BLaER1 treated with 17β-estradiol and CSF1 and Interleukin-3, amounts not matched to agents 10 nM and 100 nM (cell line): ENCODE results near the gene COX18.

Source experiments
- H3K27ac ChIP-seq, 11 experiments: shearing (Covaris generic); formaldehyde crosslinking; 2 replicates each; pipeline ENCODE4 v1.8.1; 2022
- H3K27me3 ChIP-seq, 11 experiments: shearing (Covaris generic); formaldehyde crosslinking; 2 replicates each; pipeline ENCODE4 v1.8.1; 2022
- H3K36me3 ChIP-seq, 11 experiments: shearing (Covaris generic); formaldehyde crosslinking; 2 replicates each; pipeline ENCODE4 v1.8.1; 2022
- H3K4me1 ChIP-seq, 10 experiments: shearing (Covaris generic); formaldehyde crosslinking; 2 replicates each; pipeline ENCODE4 v1.8.1; 2022
- H3K4me2 ChIP-seq, 11 experiments: shearing (Covaris generic); formaldehyde crosslinking; 2 replicates each; pipeline ENCODE4 v1.8.1; 2022
- H3K4me3 ChIP-seq, 10 experiments: shearing (Covaris generic); formaldehyde crosslinking; 2 replicates each; pipeline ENCODE4 v1.8.1; 2022
- H3K9ac ChIP-seq, 11 experiments: shearing (Covaris generic); formaldehyde crosslinking; 2 replicates each; pipeline ENCODE4 v1.8.1; 2022
- H3K9me3 ChIP-seq, 11 experiments: shearing (Covaris generic); formaldehyde crosslinking; replicated peaks in 1 of 11; 2 replicates each; pipeline ENCODE4 v1.8.1; 2022
- H4K20me1 ChIP-seq, 11 experiments: shearing (Covaris generic); formaldehyde crosslinking; 2 replicates each; pipeline ENCODE4 v1.8.1; 2022
- Cebpa-rat ChIP-seq, 11 experiments: shearing (Covaris generic); IDR thresholded peaks; 2 replicates each; pipeline ENCODE4 v1.8.1; 2022

COX18 gene

GRCh38 chr4:73087871-73088270 is 18.4 kb upstream of the COX18 start:
- Histone ChIP-seq H3K4me2 (no peak overlapping the region), H3K27ac (no peak overlapping the region), H3K36me3 (peaks cover 68 to 89% (median 74%) of the 10 kb centered on the region in 11 experiments), H3K9me3 (no peaks in the 10 kb centered on the region), H3K27me3 (no peaks in the 10 kb centered on the region), H3K4me3 (no peak overlapping the region), H4K20me1 (peaks cover 0 to 38% (median 21%) of the 10 kb centered on the region in 11 experiments; a peak in 13 of 22 replicates), H3K4me1 (peaks cover 3 to 20% (median 7%) of the 10 kb centered on the region in 10 experiments; a peak in 18 of 20 replicates), H3K9ac (no peak overlapping the region)
- TF ChIP-seq Cebpa-rat (IDR thresholded peaks at IDR 0.05), result no peak

DNA sequence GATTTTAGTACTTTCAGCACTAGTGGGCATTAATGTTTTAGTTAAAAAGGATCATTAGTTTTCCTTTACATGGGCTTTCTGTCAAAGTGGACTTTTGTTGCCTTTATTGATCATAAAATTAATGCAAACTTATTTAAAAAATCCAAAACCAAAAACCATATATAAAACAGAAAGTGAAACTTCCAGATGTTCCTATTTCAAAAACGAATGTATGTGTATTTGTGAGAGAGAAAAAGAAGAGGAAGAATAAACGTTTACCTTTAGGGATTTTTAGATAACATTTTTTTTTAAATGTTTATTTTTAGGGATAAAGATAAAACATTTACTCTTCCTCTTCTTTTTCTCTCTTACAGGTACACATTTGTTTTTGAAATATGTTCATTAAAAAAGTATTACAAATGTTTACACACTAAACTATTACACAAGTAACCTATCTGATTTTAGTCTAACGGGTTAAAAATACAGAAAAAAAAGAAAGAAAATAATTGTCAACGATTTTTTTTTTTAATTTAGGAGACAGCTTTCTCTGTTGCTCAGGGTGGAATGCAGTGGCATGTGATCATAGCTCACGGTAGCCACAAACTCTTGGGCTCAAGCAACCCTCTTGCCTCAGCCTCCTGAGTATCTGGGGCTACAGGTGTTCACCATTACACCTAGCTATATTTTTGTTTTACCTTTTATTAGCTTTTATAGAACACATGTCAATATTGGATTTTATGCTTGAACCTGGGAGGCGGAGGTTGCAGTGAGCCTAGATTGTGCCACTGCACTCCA is 16.8 kb upstream of the COX18 start:
- H3K4me2 ChIP-seq, result peak overlapping the region in 10 of 11 experiments; percentile 37 to 67 (median 60); a peak in 17 of 22 replicates
- peak overlapping the region in 1 of 11 experiments; percentile 29; a peak in 3 of 22 replicates for H3K9ac ChIP-seq
- H3K27ac ChIP-seq, result no peak overlapping the region
- H3K4me3 ChIP-seq, result no peak overlapping the region
- H3K36me3 ChIP-seq, result peaks cover 65 to 89% (median 75%) of the 10 kb centered on the region in 11 experiments
- H3K27me3 ChIP-seq, result no peaks in the 10 kb centered on the region
- H4K20me1 ChIP-seq, result peaks cover 0 to 44% (median 28%) of the 10 kb centered on the region in 11 experiments; a peak in 13 of 22 replicates
- H3K9me3 ChIP-seq, result no peaks in the 10 kb centered on the region
- peaks cover 3 to 20% (median 7%) of the 10 kb centered on the region in 10 experiments; a peak in 18 of 20 replicates for H3K4me1 ChIP-seq
- no peak for TF ChIP-seq Cebpa-rat (IDR thresholded peaks at IDR 0.05)

GRCh38 chr4:73080789-73081188 is 11.3 kb upstream of the COX18 start:
- peaks cover 0 to 50% (median 24%) of the 10 kb centered on the region in 11 experiments; a peak in 16 of 22 replicates for H4K20me1 ChIP-seq
- H3K4me2 ChIP-seq, result no peak overlapping the region
- peaks cover 0 to under 1% (median 0%) of the 10 kb centered on the region in 10 experiments; a peak in 1 of 20 replicates for H3K4me1 ChIP-seq
- H3K4me3 ChIP-seq, result no peak overlapping the region
- H3K9ac ChIP-seq, result no peak overlapping the region
- H3K36me3 ChIP-seq, result peaks cover 87 to 100% (median 98%) of the 10 kb centered on the region in 11 experiments
- no peaks in the 10 kb centered on the region for H3K9me3 ChIP-seq
- no peak overlapping the region for H3K27ac ChIP-seq
- H3K27me3 ChIP-seq, result no peaks in the 10 kb centered on the region
- no peak for TF ChIP-seq Cebpa-rat (IDR thresholded peaks at IDR 0.05)

GRCh38 chr4:73075832-73076231 is 6.3 kb upstream of the COX18 start:
- Histone ChIP-seq H3K36me3 (peaks cover 61 to 90% (median 75%) of the 10 kb centered on the region in 11 experiments), H3K27me3 (no peaks in the 10 kb centered on the region), H3K4me3 (no peak overlapping the region), H3K9ac (no peak overlapping the region), H4K20me1 (peaks cover 0 to 17% (median 8%) of the 10 kb centered on the region in 11 experiments; a peak in 15 of 22 replicates), H3K4me2 (no peak overlapping the region), H3K27ac (no peak overlapping the region), H3K9me3 (no peaks in the 10 kb centered on the region), H3K4me1 (peaks cover 0 to 3% (median 0%) of the 10 kb centered on the region in 10 experiments; a peak in 2 of 20 replicates)
- TF ChIP-seq Cebpa-rat (IDR thresholded peaks at IDR 0.05), result no peak

DNA sequence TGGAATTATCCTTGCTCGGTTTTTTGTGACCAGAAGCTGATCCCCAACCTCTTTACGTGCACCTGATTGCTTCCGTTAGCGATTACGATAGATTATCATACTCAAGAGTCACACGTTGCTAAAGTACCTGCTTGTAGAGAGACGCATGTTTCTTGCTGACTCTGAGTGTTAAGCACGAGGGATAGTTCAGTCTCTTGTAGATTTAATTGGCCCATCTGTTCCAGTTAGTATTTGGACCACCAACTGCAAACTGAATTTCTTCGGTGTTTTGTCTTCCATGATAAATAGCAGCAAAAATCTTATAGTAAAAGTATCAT is 516 bp upstream of the COX18 start:
- TF ChIP-seq Cebpa-rat (IDR thresholded peaks at IDR 0.05), result no peak
- no peaks in the 10 kb centered on the region for H3K9me3 ChIP-seq
- H3K4me2 ChIP-seq, result peak overlapping the region; percentile 77 to 88 (median 85)
- H3K36me3 ChIP-seq, result peaks cover 21 to 47% (median 28%) of the 10 kb centered on the region in 11 experiments; a peak in 21 of 22 replicates
- peak overlapping the region; percentile 62 to 80 (median 74) for H3K4me3 ChIP-seq
- no peaks in the 10 kb centered on the region for H3K27me3 ChIP-seq
- H3K9ac ChIP-seq, result peak overlapping the region; percentile 82 to 97 (median 94)
- H4K20me1 ChIP-seq, result no peaks in the 10 kb centered on the region
- peaks cover 12 to 31% (median 21%) of the 10 kb centered on the region in 10 experiments for H3K4me1 ChIP-seq
- H3K27ac ChIP-seq, result peak overlapping the region; percentile 50 to 96 (median 94)

DNA sequence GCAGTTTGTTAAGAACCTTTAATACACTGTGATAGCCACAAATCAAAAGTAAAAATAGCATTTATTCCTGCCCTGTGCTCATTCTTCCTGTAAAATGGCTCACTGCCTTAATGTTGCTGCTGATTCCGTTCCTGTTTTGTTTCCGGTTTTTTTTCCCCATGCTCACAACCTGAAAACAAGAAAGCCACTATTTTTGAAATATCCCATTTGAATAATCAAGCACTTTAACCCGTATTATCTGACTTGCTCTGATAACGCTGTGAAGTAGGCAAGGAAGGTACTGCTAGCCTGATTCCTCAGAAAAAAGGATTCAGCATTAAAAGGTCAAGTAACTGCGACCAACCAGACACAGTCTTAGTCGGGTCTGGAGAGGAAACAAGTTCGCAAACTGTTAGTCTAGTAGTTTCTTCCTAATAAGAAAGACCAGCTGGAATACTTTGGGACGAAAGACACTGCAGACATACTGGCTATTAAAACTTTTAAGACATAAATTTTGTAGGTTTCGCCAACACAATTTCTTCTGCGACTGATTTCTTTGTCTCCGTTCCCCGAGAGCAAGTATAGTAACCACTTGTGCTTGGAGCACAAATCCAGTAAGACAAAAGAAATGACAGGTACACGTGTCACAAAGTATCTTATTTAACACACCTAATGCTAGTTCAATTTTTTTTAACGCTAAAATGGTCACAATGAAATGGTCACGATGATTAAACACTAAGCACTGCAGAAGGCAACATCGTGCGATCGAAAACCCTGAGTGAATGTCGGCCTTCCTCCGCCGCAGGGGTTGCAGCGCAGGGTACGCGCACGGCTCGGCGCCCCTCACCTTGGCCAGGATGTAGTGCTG is 802 bp downstream of the COX18 start:
- Histone ChIP-seq H3K36me3 (peaks cover 18 to 47% (median 27%) of the 10 kb centered on the region in 11 experiments; a peak in 21 of 22 replicates), H3K4me2 (peak overlapping the region; percentile 77 to 93 (median 85)), H3K9me3 (no peaks in the 10 kb centered on the region), H3K27ac (peak overlapping the region; percentile 81 to 96 (median 94)), H3K4me1 (peaks cover 12 to 31% (median 21%) of the 10 kb centered on the region in 10 experiments), H3K9ac (peak overlapping the region; percentile 82 to 97 (median 94)), H3K4me3 (peak overlapping the region; percentile 62 to 80 (median 74)), H3K27me3 (no peaks in the 10 kb centered on the region), H4K20me1 (no peaks in the 10 kb centered on the region)
- no peak for TF ChIP-seq Cebpa-rat (IDR thresholded peaks at IDR 0.05)

- Histone ChIP-seq H3K4me1 (peaks cover 12 to 31% (median 21%) of the 10 kb centered on the region in 10 experiments), H3K9ac (peak overlapping the region; percentile 82 to 97 (median 94)), H3K36me3 (peaks cover 22 to 50% (median 32%) of the 10 kb centered on the region in 11 experiments), H3K9me3 (no peaks in the 10 kb centered on the region), H3K27me3 (no peaks in the 10 kb centered on the region), H3K4me3 (peak overlapping the region; percentile 62 to 80 (median 74)), H3K4me2 (peak overlapping the region; percentile 77 to 93 (median 85)), H4K20me1 (no peaks in the 10 kb centered on the region), H3K27ac (peak overlapping the region; percentile 81 to 96 (median 94))
- TF ChIP-seq Cebpa-rat (IDR thresholded peaks at IDR 0.05), result no peak
Measured at GRCh38 chr4:73067971-73068394, 1.5 kb downstream of the COX18 start.

GRCh38 chr4:73066928-73067327 is 2.6 kb downstream of the COX18 start:
- Histone ChIP-seq H3K4me1 (peaks cover 12 to 31% (median 21%) of the 10 kb centered on the region in 10 experiments), H3K4me2 (peak overlapping the region; percentile 63 to 93 (median 85); a peak in 20 of 22 replicates), H4K20me1 (no peaks in the 10 kb centered on the region), H3K9ac (no peak overlapping the region), H3K27ac (no peak overlapping the region), H3K4me3 (no peak overlapping the region), H3K27me3 (no peaks in the 10 kb centered on the region), H3K9me3 (no peaks in the 10 kb centered on the region), H3K36me3 (peaks cover 27 to 54% (median 38%) of the 10 kb centered on the region in 11 experiments)
- no peak for TF ChIP-seq Cebpa-rat (IDR thresholded peaks at IDR 0.05)
